Measurements from ENCODE around the gene AGBL3.
"Not testable (repeated sequence)": the region's sequence is repeated elsewhere in the genome, so short reads cannot be mapped to it uniquely, and the experiment has no call there.

DNA sequence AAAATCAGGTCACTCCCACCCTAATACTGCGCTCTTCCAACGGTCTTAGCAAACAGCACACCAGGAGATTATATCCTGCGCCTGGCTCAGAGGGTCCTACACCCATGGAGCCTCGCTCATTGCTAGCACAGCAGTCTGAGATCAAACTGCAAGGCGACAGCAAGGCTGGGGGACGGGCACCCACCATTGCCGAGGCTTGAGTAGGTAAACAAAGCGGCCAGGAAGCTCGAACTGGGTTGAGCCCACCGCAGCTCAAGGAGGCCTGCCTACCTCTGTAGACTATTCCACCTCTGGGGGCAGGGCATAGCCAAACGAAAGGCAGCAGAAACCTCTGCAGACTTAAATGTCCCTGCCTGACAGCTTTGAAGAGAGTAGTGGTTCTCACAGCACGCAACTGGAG is 80.7 kb downstream of the AGBL3 start:
- TF ChIP-seq, protein P1, sequence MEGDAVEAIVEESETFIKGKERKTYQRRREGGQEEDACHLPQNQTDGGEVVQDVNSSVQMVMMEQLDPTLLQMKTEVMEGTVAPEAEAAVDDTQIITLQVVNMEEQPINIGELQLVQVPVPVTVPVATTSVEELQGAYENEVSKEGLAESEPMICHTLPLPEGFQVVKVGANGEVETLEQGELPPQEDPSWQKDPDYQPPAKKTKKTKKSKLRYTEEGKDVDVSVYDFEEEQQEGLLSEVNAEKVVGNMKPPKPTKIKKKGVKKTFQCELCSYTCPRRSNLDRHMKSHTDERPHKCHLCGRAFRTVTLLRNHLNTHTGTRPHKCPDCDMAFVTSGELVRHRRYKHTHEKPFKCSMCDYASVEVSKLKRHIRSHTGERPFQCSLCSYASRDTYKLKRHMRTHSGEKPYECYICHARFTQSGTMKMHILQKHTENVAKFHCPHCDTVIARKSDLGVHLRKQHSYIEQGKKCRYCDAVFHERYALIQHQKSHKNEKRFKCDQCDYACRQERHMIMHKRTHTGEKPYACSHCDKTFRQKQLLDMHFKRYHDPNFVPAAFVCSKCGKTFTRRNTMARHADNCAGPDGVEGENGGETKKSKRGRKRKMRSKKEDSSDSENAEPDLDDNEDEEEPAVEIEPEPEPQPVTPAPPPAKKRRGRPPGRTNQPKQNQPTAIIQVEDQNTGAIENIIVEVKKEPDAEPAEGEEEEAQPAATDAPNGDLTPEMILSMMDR (IDR thresholded peaks at IDR 0.05; ENCODE audit: control extremely low read depth in 1 of 3, insufficient read depth in 1 of 3, low read depth in 1 of 3, low read length in 3 of 3): not testable (repeated sequence)
- not testable (repeated sequence) for TF ChIP-seq SP2 (IDR thresholded peaks at IDR 0.05; ENCODE audit: low read length); RFX5 (IDR thresholded peaks at IDR 0.05; ENCODE audit: borderline replicate concordance, low read depth, low read length); EP300 (IDR thresholded peaks at IDR 0.05; ENCODE audit: borderline replicate concordance in 1 of 2, low read depth in 2 of 2, low read length in 2 of 2); POLR2A (IDR thresholded peaks at IDR 0.05; ENCODE audit: control extremely low read depth in 1 of 2, low read depth in 2 of 2, low read length in 2 of 2)

Data from H1 (cell line).